HEK293 (cell line): Measurements from ENCODE around the gene AKAP6.

ENCODE experiments used
- CTCF ChIA-PET: fragments of 350-600 bp; formaldehyde crosslinking; extraction: SDS; loops from one replicate; lab custom pipeline; 2021; ENCODE audit warnings: antibody characterized with exemption; lab: Yijun Ruan, JAX
- POLR2A ChIA-PET: fragments of 300-600 bp; formaldehyde crosslinking; extraction: SDS; loops from one replicate; lab custom pipeline; 2020; ENCODE audit warnings: antibody characterized with exemption, inconsistent platforms; lab: Yijun Ruan, JAX
- H3K27ac ChIP-seq: fragments of 200-500 bp; sonication (Bioruptor generic); 2 replicates; pipeline ENCODE4 v1.5.1; 2014; ENCODE audit warnings: low read depth, low read length, control low read depth, inconsistent platforms; ENCODE audit errors: extremely low read depth
- H3K36me3 ChIP-seq, 2 experiments: fragments of 200-500 bp in 1 of 2; sonication (Bioruptor generic) in 1 of 2; 1 replicate in 1 of 2; 2 replicates in 1 of 2; pipeline ENCODE4 v1.5.1; 2014 to 2017; ENCODE audit warnings: inconsistent platforms in 2 of 2, low read length in 2 of 2; ENCODE audit not compliant: control insufficient read depth in 2 of 2, insufficient read depth in 1 of 2
- H3K4me1 ChIP-seq: fragments of 200-500 bp; sonication (Bioruptor generic); 2 replicates; pipeline ENCODE4 v1.5.1; 2014; ENCODE audit warnings: mild to moderate bottlenecking, low read length, inconsistent platforms; ENCODE audit not compliant: control insufficient read depth, insufficient read depth
- H3K4me3 ChIP-seq: 2 replicates; pipeline ENCODE4 v1.5.1; 2011; ENCODE audit warnings: low read depth, mild to moderate bottlenecking, control low read depth, low read length, moderate library complexity
- H3K9me3 ChIP-seq: fragments of 200-500 bp; sonication (Bioruptor generic); 2 replicates; pipeline ENCODE4 v1.5.1; 2014; ENCODE audit warnings: low read depth, low read length, inconsistent platforms; ENCODE audit not compliant: control insufficient read depth, insufficient read depth
- CTCF ChIP-seq: fragments of 450-650 bp; formaldehyde crosslinking; IDR thresholded peaks from 2 replicates; pipeline ENCODE4 v1.5.1; 2016; ENCODE audit warnings: missing biosample characterization, missing genetic modification characterization
- ZBTB21 ChIP-seq: fragments of 450-650 bp; formaldehyde crosslinking; IDR thresholded peaks from 2 replicates; pipeline ENCODE4 v1.5.1; 2017; ENCODE audit warnings: missing biosample characterization, missing genetic modification characterization
- ZFP69B ChIP-seq: fragments of 450-650 bp; formaldehyde crosslinking; IDR thresholded peaks from 2 replicates; pipeline ENCODE4 v1.5.1; 2016; ENCODE audit warnings: missing biosample characterization, missing genetic modification characterization
- ZNF112 ChIP-seq: fragments of 450-650 bp; formaldehyde crosslinking; IDR thresholded peaks from 2 replicates; pipeline ENCODE4 v1.5.0; 2017; ENCODE audit warnings: missing biosample characterization, missing genetic modification characterization
- ZNF221 ChIP-seq: fragments of 450-650 bp; formaldehyde crosslinking; IDR thresholded peaks from 2 replicates; pipeline ENCODE4 v1.5.1; 2017; ENCODE audit warnings: missing biosample characterization, missing genetic modification characterization, borderline replicate concordance
- ZNF555 ChIP-seq: fragments of 450-650 bp; formaldehyde crosslinking; conservative IDR thresholded peaks from 2 replicates; pipeline ENCODE4 v1.5.1; 2017; ENCODE audit warnings: missing biosample characterization, mild to moderate bottlenecking, missing genetic modification characterization, inconsistent platforms
- ZNF621 ChIP-seq: fragments of 450-650 bp; formaldehyde crosslinking; IDR thresholded peaks from 2 replicates; pipeline ENCODE4 v1.5.1; 2017; ENCODE audit warnings: missing biosample characterization, missing genetic modification characterization
- ZNF629 ChIP-seq: fragments of 450-650 bp; formaldehyde crosslinking; IDR thresholded peaks from 2 replicates; pipeline ENCODE4 v1.5.1; 2017; ENCODE audit warnings: missing biosample characterization, missing genetic modification characterization
- ZNF654 ChIP-seq: fragments of 450-650 bp; formaldehyde crosslinking; IDR thresholded peaks from 2 replicates; pipeline ENCODE4 v1.5.1; 2016; ENCODE audit warnings: low read depth, missing biosample characterization, missing genetic modification characterization
- ZNF692 ChIP-seq: fragments of 450-650 bp; formaldehyde crosslinking; IDR thresholded peaks from 2 replicates; pipeline ENCODE4 v1.5.1; 2016; ENCODE audit warnings: missing biosample characterization, missing genetic modification characterization
- TF ChIP-seq, protein P1 (sequence below): fragments of 450-650 bp; formaldehyde crosslinking; IDR thresholded peaks from 2 replicates; pipeline ENCODE4 v1.5.1; 2016; ENCODE audit warnings: missing biosample characterization, missing genetic modification characterization
- TF ChIP-seq, protein P2 (sequence below): fragments of 450-650 bp; formaldehyde crosslinking; IDR thresholded peaks from 2 replicates; pipeline ENCODE4 v1.5.1; 2017; ENCODE audit warnings: missing biosample characterization, mild to moderate bottlenecking, missing genetic modification characterization, moderate library complexity

AKAP6 gene

GRCh38 chr14:32576088-32576795 is 247.1 kb downstream of the AKAP6 start:
- Histone ChIP-seq H3K4me1 (peaks cover 5% of the 10 kb centered on the region; the same call in 1 of the 2 replicates), H3K4me3 (no peak overlapping the region), H3K9me3 (no peaks in the 10 kb centered on the region), H3K27ac (no peak overlapping the region), H3K36me3 (no peaks in the 10 kb centered on the region)
- ChIA-PET CTCF (interaction anchor here (0.6 to 1.9 kb wide), 18 partner anchors 10 to 1772 kb away, joined by 3 to 9 read pairs (median 4); no protein-coding TSS in a partner anchor), POLR2A (no interaction called here)
- TF ChIP-seq ZBTB21 (tag by site-specific recombination): no peak
- TF ChIP-seq, protein P1, sequence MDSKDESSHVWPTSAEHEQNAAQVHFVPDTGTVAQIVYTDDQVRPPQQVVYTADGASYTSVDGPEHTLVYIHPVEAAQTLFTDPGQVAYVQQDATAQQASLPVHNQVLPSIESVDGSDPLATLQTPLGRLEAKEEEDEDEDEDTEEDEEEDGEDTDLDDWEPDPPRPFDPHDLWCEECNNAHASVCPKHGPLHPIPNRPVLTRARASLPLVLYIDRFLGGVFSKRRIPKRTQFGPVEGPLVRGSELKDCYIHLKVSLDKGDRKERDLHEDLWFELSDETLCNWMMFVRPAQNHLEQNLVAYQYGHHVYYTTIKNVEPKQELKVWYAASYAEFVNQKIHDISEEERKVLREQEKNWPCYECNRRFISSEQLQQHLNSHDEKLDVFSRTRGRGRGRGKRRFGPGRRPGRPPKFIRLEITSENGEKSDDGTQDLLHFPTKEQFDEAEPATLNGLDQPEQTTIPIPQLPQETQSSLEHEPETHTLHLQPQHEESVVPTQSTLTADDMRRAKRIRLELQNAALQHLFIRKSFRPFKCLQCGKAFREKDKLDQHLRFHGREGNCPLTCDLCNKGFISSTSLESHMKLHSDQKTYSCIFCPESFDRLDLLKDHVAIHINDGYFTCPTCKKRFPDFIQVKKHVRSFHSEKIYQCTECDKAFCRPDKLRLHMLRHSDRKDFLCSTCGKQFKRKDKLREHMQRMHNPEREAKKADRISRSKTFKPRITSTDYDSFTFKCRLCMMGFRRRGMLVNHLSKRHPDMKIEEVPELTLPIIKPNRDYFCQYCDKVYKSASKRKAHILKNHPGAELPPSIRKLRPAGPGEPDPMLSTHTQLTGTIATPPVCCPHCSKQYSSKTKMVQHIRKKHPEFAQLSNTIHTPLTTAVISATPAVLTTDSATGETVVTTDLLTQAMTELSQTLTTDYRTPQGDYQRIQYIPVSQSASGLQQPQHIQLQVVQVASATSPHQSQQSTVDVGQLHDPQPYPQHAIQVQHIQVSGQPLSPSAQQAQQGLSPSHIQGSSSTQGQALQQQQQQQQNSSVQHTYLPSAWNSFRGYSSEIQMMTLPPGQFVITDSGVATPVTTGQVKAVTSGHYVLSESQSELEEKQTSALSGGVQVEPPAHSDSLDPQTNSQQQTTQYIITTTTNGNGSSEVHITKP (tag by site-specific recombination): no peak
- no peak for TF ChIP-seq ZFP69B (tag by site-specific recombination)
- TF ChIP-seq ZNF692: 0 out of 2 replicates have a peak, but pooled peaks have one; percentile 14
- TF ChIP-seq ZNF221 (tag by site-specific recombination): no peak
- peak; percentile 73 for TF ChIP-seq ZNF654 (tag by site-specific recombination)
- TF ChIP-seq CTCF: peak; percentile 34; the same call in 1 of the 2 replicates
- TF ChIP-seq, protein P2, sequence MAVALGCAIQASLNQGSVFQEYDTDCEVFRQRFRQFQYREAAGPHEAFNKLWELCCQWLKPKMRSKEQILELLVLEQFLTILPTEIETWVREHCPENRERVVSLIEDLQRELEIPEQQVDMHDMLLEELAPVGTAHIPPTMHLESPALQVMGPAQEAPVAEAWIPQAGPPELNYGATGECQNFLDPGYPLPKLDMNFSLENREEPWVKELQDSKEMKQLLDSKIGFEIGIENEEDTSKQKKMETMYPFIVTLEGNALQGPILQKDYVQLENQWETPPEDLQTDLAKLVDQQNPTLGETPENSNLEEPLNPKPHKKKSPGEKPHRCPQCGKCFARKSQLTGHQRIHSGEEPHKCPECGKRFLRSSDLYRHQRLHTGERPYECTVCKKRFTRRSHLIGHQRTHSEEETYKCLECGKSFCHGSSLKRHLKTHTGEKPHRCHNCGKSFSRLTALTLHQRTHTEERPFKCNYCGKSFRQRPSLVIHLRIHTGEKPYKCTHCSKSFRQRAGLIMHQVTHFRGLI: peak; percentile 99
- TF ChIP-seq ZNF629 (tag by site-specific recombination): no peak
- no peak for TF ChIP-seq ZNF112

DNA sequence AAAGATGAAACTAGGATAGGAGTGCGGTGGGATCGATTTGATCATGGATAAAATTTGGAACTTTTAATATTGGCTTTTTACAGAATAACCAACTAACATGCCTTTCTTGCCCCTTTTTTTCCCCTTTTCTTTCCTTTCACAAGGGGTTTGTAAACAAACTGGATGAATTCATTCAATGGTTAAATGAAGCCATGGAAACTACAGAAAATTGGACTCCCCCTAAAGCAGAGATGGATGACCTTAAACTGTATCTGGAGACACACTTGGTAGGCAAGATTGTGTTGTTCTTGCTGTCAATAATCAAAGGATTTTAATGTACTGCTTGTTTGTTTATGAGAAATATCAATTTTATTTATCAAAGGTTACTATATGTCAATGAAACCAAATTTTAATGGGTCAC is 247.9 kb downstream of the AKAP6 start:
- TF ChIP-seq ZNF555 (tag by site-specific recombination) (no peak), ZNF621 (tag by site-specific recombination) (no peak)
- TF ChIP-seq, all 188 proteins: peak for 0
- ChIA-PET CTCF (interaction anchor here (0.6 to 1.4 kb wide), 4 partner anchors 12 to 1748 kb away, joined by 3 to 8 read pairs (median 3); no protein-coding TSS in a partner anchor), POLR2A (no interaction called here)
- H3K4me3 ChIP-seq: no peak overlapping the region
- H3K36me3 ChIP-seq: no peaks in the 10 kb centered on the region
- no peak overlapping the region for H3K27ac ChIP-seq
- H3K4me1 ChIP-seq: peaks cover 5% of the 10 kb centered on the region; the same call in 1 of the 2 replicates
- no peaks in the 10 kb centered on the region for H3K9me3 ChIP-seq
